ENCODE data around the gene FAM111B.
"Not testable (repeated sequence)": the region's sequence is repeated elsewhere in the genome, so short reads cannot be mapped to it uniquely, and the experiment has no call there.

GRCh38 chr11:59107721-59108120 is 684 bp downstream of the FAM111B start:
- not testable (repeated sequence) for TF ChIP-seq CTCF (conservative IDR thresholded peaks at IDR 0.05; ENCODE audit: low read depth, low read length); EZH2 (IDR thresholded peaks at IDR 0.05; ENCODE audit: borderline replicate concordance, low read depth, low read length, poor library complexity, severe bottlenecking)

Measured in A673 (cell line).